Measurements from ENCODE around the gene RAB3C.

RAB3C gene

DNA sequence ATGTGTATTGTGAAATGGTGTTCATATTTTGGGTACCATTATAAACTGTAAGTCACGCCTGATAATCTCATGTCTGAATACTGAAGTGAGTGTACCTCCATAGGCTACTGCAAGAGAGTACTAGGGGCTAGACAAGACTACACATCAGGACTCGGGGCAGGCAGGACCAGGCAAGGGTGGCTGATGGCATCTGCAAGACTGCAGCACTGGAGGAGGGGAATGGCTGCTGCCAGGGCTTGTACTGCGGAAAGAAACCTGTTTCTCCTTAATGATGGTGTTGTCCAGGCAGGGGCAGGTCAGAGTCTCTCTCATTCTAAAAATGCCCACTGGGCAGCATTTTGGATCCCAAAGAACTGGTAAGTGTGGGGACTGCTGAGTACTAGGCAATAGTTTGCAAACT is 172.5 kb downstream of the RAB3C start:
- DNase-seq (ENCODE audit: low spot score), result no peak
- Histone ChIP-seq H3K4me3 (no peak overlapping the region), H3K27ac (no peak overlapping the region)
- TF ChIP-seq, protein P1, sequence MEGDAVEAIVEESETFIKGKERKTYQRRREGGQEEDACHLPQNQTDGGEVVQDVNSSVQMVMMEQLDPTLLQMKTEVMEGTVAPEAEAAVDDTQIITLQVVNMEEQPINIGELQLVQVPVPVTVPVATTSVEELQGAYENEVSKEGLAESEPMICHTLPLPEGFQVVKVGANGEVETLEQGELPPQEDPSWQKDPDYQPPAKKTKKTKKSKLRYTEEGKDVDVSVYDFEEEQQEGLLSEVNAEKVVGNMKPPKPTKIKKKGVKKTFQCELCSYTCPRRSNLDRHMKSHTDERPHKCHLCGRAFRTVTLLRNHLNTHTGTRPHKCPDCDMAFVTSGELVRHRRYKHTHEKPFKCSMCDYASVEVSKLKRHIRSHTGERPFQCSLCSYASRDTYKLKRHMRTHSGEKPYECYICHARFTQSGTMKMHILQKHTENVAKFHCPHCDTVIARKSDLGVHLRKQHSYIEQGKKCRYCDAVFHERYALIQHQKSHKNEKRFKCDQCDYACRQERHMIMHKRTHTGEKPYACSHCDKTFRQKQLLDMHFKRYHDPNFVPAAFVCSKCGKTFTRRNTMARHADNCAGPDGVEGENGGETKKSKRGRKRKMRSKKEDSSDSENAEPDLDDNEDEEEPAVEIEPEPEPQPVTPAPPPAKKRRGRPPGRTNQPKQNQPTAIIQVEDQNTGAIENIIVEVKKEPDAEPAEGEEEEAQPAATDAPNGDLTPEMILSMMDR (IDR thresholded peaks at IDR 0.05), result no peak

DNA sequence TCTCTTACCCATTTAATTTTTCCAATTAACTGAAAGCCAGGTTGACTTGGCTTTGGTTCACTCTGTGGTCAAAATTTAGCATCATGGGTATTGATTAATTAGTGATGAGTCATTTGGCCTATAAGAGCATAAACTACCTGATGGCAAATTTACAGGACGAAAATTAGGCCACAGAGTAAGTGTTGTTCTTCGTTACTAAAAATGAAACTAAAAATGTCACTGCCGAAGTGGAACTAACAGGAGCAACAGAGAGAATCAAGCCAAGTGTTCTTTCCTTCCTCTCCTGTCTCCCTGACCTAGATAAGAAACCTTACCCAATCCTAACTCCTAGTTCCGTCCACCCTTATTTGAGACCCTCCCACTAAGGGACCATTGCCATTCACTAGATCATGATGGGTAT is 176.9 kb downstream of the RAB3C start:
- peak overlapping the region; percentile 59 for H3K4me3 ChIP-seq
- H3K27ac ChIP-seq, result no peak overlapping the region
- no peak for DNase-seq (ENCODE audit: low spot score)
- TF ChIP-seq, protein P1 (IDR thresholded peaks at IDR 0.05), result no peak

DNA sequence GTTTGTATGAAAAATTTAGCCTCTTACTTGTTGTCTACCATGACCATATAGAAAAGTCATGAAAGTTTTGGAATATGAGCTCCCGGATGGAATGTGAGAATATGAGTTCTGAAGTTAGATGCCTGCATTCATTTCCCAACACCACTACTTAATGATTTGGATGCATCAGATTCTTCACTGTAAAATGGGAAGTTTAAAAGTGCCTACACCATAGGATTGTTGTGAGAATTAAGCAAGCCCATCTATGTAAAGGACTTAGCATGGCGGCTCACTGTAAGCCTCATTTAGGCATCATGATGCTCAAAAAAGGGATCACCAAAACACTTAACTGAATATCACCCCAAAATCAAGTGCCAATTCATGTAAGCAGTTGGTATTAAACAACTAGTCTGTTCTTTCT is 177.3 kb downstream of the RAB3C start:
- H3K27ac ChIP-seq, result no peak overlapping the region
- no peak for DNase-seq (ENCODE audit: low spot score)
- TF ChIP-seq, protein P1 (IDR thresholded peaks at IDR 0.05), result no peak
- H3K4me3 ChIP-seq, result peak overlapping the region; percentile 59

DNA sequence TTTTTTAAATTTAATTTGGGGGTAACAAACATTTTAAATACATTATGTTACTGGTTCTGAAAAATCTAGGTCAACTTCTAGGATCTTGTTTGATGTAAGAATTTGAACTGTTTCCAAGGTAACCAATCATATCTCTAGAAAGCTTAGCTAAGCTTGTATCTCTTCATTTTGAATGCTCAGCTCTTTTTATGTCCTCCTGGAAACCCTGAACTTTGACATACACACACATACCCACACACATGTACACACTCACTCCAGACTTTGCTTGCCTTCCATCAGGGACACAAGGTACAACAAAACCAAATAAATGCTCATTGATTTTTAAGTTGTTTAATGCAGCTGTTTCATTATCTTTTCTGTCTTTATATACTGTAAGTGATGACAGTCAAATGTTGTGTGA is 178.5 kb downstream of the RAB3C start:
- no peak overlapping the region for H3K27ac ChIP-seq
- no peak overlapping the region for H3K4me3 ChIP-seq
- TF ChIP-seq, protein P1 (IDR thresholded peaks at IDR 0.05), result no peak
- DNase-seq (ENCODE audit: low spot score), result no peak

DNA sequence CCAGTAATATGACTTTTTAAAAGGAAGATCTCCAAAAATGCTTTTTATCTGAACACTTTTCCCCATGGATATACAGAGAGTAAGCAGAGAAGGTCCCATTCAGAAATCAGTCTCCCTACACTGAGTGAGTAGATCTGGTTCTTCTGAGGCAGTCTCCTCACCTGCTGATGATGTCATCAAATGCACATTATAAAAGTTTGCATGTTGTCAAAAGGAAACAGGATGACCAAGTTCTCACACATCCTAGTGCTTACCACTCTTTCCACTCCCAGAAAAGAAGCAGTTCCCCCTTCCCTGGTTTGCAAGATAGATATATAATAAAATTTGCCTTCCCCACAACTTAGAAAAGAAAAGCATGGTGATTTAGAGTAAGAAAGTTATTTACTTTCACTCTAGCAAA is 180.5 kb downstream of the RAB3C start:
- H3K27ac ChIP-seq, result no peak overlapping the region
- TF ChIP-seq, protein P1 (IDR thresholded peaks at IDR 0.05), result no peak
- DNase-seq (ENCODE audit: low spot score), result no peak
- H3K4me3 ChIP-seq, result no peak overlapping the region

DNA sequence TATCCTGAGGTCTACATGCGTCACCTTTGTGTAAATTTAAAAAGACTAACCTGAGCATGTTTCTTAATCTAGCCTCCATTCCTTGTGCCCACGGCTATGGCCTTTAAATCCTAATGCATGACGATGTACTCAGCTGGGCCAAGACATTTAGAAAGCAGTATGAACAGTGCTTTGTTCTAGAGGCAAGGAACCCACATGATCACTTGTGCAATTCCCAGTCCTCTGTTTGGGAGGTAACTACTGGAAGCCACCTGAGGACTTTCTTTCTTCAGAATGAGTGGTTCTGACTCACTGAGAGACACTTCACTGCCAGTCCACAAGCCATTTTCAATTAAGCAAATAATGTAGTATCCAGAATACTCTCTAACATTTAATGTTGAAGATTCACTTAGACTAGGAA is 181.3 kb downstream of the RAB3C start:
- no peak for DNase-seq (ENCODE audit: low spot score)
- TF ChIP-seq, protein P1 (IDR thresholded peaks at IDR 0.05), result no peak
- Histone ChIP-seq H3K27ac (no peak overlapping the region), H3K4me3 (no peak overlapping the region)

DNA sequence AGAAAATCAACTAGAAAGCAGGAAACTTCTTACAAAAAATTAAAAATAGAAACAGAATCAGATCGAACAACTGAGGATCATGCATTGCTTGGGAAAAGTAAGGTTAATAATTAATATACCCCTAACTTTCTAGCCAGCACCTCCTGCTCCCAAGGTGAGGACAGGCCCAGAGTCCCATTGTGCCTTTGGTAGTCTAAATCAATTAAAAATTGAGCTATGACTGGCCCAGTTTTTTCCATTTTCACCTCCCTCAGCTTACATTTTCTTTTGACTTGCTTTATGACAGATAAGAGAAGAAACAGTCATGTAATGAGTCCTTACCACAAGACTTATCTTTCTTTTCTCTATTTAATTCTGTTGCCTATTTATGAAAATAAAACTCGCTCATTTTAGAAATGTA is 182.2 kb downstream of the RAB3C start:
- TF ChIP-seq, protein P1 (IDR thresholded peaks at IDR 0.05), result no peak
- no peak for DNase-seq (ENCODE audit: low spot score)
- Histone ChIP-seq H3K27ac (no peak overlapping the region), H3K4me3 (no peak overlapping the region)

Measured in coronary artery (tissue), 2 donors.